MCF 10A (cell line): Measurements from ENCODE around the gene NOTCH2. TPM values are rescaled to one million over a fixed set of nuclear protein-coding genes. Genes with fewer than 3 reads are reported as not detected.

Source experiments
- BruUV-seq: library from RNA; stranded (reverse); fragments of 400-500 nt; replicated peaks from 2 replicates; lab custom pipeline; 2021; lab: Mats Ljungman, UMichigan
- CTCF ChIA-PET: fragments of 300-600 bp; sonication (Branson Sonifier 250); formaldehyde crosslinking; extraction: SDS; loops from one replicate; lab custom pipeline; 2021; ENCODE audit warnings: antibody characterized with exemption, inconsistent platforms; lab: Yijun Ruan, JAX
- POLR2A ChIA-PET: fragments of 300-600, 350-650 bp; sonication (Branson Sonifier 250); formaldehyde crosslinking; extraction: SDS; loops from one replicate; lab custom pipeline; 2020; ENCODE audit warnings: antibody characterized with exemption, inconsistent platforms; lab: Yijun Ruan, JAX
- DNase-seq: peaks from one replicate; pipeline ENCODE4 v3.0.0-alpha.2; 2018; ENCODE audit not compliant: unreplicated experiment
- H3K27ac Mint-ChIP-seq: one replicate; pipeline ENCODE4 v1.8.0; 2022; ENCODE audit warnings: mild to moderate bottlenecking, low read depth, mixed read lengths; ENCODE audit not compliant: unreplicated experiment
- H3K27me3 Mint-ChIP-seq: one replicate; pipeline ENCODE4 v1.8.0; 2022; ENCODE audit warnings: mixed read lengths; ENCODE audit not compliant: insufficient read depth, unreplicated experiment
- H3K36me3 Mint-ChIP-seq: one replicate; pipeline ENCODE4 v1.8.0; 2022; ENCODE audit warnings: mild to moderate bottlenecking, moderate library complexity, mixed read lengths; ENCODE audit not compliant: insufficient read depth, unreplicated experiment
- H3K4me1 Mint-ChIP-seq: one replicate; pipeline ENCODE4 v1.8.0; 2022; ENCODE audit warnings: mixed read lengths; ENCODE audit not compliant: insufficient read depth, unreplicated experiment
- H3K4me3 Mint-ChIP-seq: one replicate; pipeline ENCODE4 v1.8.0; 2022; ENCODE audit warnings: mild to moderate bottlenecking, moderate library complexity, mixed read lengths; ENCODE audit not compliant: unreplicated experiment
- H3K9me3 Mint-ChIP-seq: one replicate; pipeline ENCODE4 v1.8.0; 2022; ENCODE audit warnings: mixed read lengths; ENCODE audit not compliant: unreplicated experiment
- CTCF ChIP-seq: fragments of 200-600 bp; IDR thresholded peaks from one replicate; pipeline ENCODE4 v1.8.0; 2022; ENCODE audit warnings: antibody characterized with exemption, mild to moderate bottlenecking; ENCODE audit not compliant: unreplicated experiment
- intact Hi-C: fragments of 100-400 bp; cut with micrococcal nuclease; formaldehyde crosslinking; loops from 2 replicates; pipeline ENCODE4 v1.14.1; 2022
- total RNA-seq: library from RNA; stranded (reverse); gene quantifications from 2 replicates; pipeline ENCODE4 v1.2.3, GENCODE V29; 2022

The NOTCH2 gene
- total RNA-seq, 1 experiment from 2014 or later = 128 TPM

GRCh38 chr1:119966681-119967080 lies 102.8 kb downstream of the NOTCH2 start:
- Mint-ChIP-seq H3K4me3 (no peak overlapping the region), H3K36me3 (peaks cover 79% of the 10 kb centered on the region), H3K27ac (no peak overlapping the region), H3K9me3 (no peaks in the 10 kb centered on the region), H3K4me1 (peaks cover 11% of the 10 kb centered on the region), H3K27me3 (no peaks in the 10 kb centered on the region)
- ChIA-PET POLR2A (no interaction called here), CTCF (no interaction called here)
- intact Hi-C loops = no loop called here
- DNase-seq = no peak
- TF ChIP-seq CTCF = no peak
- no TSS peak for BruUV-seq

- POLR2A ChIA-PET = no interaction called here
These were observed 103.4 kb downstream of the NOTCH2 start for GRCh38 chr1:119966020-119966419.

GRCh38 chr1:119964673-119965363 lies 104.6 kb downstream of the NOTCH2 start:
- no peaks in the 10 kb centered on the region for H3K27me3 Mint-ChIP-seq
- BruUV-seq = no TSS peak
- CTCF ChIA-PET = interaction anchor here (0.6 kb wide), 1 partner anchor 148 kb away, joined by 4 read pairs; no protein-coding TSS in a partner anchor
- POLR2A ChIA-PET = no interaction called here
- H3K36me3 Mint-ChIP-seq = peaks cover 82% of the 10 kb centered on the region
- TF ChIP-seq CTCF = no peak
- no peaks in the 10 kb centered on the region for H3K9me3 Mint-ChIP-seq
- DNase-seq = no peak
- intact Hi-C loops = no loop called here
- H3K4me1 Mint-ChIP-seq = peaks cover 14% of the 10 kb centered on the region
- peak overlapping the region; percentile 31 for H3K27ac Mint-ChIP-seq
- no peak overlapping the region for H3K4me3 Mint-ChIP-seq

More at GRCh38 chr1:119966020-119966419, 103.4 kb downstream of the NOTCH2 start:
- no TSS peak for BruUV-seq
- Mint-ChIP-seq H3K9me3 (no peaks in the 10 kb centered on the region), H3K4me1 (peaks cover 12% of the 10 kb centered on the region), H3K27ac (no peak overlapping the region), H3K4me3 (no peak overlapping the region), H3K36me3 (peaks cover 78% of the 10 kb centered on the region), H3K27me3 (no peaks in the 10 kb centered on the region)
- CTCF ChIA-PET = interaction anchor here (0.7 kb wide), 1 partner anchor 28 kb away, joined by 3 read pairs; no protein-coding TSS in a partner anchor
- DNase-seq = no peak
- TF ChIP-seq CTCF = no peak
- intact Hi-C loops = no loop called here

GRCh38 chr1:119962296-119962968 lies 107.0 kb downstream of the NOTCH2 start:
- Mint-ChIP-seq H3K36me3 (peaks cover 77% of the 10 kb centered on the region), H3K27ac (no peak overlapping the region), H3K4me3 (no peak overlapping the region), H3K4me1 (peaks cover 18% of the 10 kb centered on the region), H3K9me3 (no peaks in the 10 kb centered on the region), H3K27me3 (no peaks in the 10 kb centered on the region)
- intact Hi-C loops = no loop called here
- ChIA-PET POLR2A (interaction anchor here (0.6 to 0.7 kb wide), 2 partner anchors 30 to 64 kb away, joined by 4 read pairs; no protein-coding TSS in a partner anchor), CTCF (no interaction called here)
- TF ChIP-seq CTCF = no peak
- no TSS peak for BruUV-seq
- no peak for DNase-seq
